Stimulated activated CD4-positive, alpha-beta T cell treated with anti-CD3 and anti-CD28 coated beads, Interleukin-15, amount 100 ng/mL, for 24 hours (primary cell): Measurements from ENCODE around the gene ITPKC.
"Not testable (repeated sequence)": the region's sequence is repeated elsewhere in the genome, so short reads cannot be mapped to it uniquely, and the experiment has no call there.

Experiments used
- DNase-seq: peaks from one replicate; pipeline ENCODE4 v3.0.0-alpha.2; 2020

ITPKC gene

GRCh38 chr19:40774916-40775631, 58.2 kb downstream of the ITPKC start, which contains the start of gene MIA:
MIA (plus strand) TSS chr19:40775521; CDS start chr19:40775543, 22 bp downstream.
- no peak for DNase-seq

DNA sequence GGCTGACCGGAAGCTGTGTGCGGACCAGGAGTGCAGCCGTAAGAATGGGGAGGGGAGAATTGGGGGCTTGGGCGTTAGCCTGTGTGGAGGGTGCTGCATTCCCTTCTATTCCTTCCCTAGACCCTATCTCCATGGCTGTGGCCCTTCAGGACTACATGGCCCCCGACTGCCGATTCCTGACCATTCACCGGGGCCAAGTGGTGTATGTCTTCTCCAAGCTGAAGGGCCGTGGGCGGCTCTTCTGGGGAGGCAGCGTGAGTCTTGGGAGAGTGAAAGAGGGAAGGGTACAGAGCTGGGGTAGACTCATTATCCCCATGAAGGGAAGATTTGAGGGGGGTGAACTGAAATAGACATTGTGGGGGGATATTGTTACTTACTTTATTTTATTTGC, 58.7 kb downstream of the ITPKC start:
- no peak for DNase-seq

- DNase-seq = no peak
Measured at GRCh38 chr19:40776364-40776763, 59.5 kb downstream of the ITPKC start.

DNA sequence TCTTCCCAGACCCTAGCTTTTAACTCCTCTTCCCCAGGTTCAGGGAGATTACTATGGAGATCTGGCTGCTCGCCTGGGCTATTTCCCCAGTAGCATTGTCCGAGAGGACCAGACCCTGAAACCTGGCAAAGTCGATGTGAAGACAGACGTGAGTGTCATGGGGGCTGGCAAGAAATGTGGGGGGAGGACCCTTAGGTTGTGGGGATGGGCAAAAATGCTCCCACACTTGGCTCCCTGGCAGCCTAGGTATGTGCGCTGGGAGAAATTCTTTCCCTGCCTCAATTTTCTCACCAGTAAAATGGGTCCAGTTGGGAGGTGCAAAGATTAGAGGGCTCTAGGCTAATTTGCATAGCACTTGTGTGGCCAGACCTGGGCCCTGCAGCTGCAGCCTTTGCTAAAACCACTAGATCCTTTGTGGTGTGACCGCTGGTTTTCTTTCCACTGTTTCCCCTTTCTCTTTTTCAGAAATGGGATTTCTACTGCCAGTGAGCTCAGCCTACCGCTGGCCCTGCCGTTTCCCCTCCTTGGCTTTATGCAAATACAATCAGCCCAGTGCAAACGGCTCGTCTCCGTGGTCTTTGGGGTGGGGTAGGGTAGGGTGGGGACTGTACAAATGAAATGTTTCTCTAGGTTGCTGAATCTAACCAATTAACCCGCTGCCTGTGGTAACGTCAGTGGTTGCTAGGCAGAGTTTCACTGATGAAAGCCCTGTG, 60.2 kb downstream of the ITPKC start:
- peak; percentile 91 for DNase-seq

DNA sequence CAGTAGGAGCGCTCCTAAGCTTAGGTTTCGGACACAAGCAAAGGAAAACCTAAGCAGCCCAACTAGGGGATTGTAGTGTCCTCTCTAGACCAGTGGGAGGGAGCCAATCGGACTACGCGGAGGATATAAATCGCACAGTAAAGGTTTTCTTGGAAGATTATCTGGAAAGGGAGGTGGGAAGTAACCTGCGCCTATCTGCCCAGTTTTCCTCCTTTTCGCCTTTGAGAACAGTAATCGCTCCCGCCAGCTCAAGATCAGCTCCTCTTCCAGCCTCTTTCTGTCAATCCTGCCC, 60.7 kb downstream of the ITPKC start:
- no peak for DNase-seq

DNA sequence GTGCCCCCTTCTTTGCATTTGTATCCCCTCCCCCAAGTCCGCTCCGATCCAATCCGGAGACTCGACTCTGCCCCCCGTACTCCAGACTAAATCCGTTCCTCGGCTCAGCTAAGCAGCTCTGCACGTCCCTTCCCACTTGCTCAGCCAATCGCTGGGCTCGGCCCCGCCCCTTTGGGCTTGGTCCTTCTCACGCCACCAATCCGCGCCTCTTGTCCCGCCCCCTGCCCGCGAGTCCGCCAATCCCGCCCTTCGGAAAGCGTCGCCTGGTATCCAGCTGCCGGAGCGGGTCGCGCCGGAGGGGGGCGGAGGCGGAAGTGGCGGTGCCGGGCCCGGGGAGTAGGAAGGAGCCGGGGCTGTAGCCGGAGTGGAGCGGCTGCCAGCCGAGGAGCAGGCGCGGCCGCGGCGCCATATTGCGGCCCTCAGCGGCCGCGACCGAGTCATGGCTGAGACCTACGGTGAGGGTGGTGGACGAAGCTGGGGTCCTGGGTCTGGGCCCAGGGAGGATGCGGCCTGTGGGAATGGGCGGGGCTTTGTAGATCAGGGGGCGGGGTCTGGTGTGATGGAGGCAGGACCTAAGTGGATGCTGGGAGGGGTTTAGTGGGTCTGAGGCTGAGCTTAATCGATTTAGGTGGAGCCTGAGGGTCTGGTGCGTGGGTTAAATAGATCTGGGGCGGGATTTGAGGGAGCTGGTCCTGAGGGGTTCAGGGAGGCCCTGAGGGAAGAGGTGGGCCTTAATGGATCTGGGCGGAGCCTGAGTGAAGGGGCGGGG, 61.2 kb downstream of the ITPKC start, which contains the start of gene RAB4B:
TSS of gene RAB4B (plus strand) at position 311 of the 769 bp plus-strand sequence. CDS start at position 440, 129 bp downstream.
- DNase-seq = peak; percentile 100

DNA sequence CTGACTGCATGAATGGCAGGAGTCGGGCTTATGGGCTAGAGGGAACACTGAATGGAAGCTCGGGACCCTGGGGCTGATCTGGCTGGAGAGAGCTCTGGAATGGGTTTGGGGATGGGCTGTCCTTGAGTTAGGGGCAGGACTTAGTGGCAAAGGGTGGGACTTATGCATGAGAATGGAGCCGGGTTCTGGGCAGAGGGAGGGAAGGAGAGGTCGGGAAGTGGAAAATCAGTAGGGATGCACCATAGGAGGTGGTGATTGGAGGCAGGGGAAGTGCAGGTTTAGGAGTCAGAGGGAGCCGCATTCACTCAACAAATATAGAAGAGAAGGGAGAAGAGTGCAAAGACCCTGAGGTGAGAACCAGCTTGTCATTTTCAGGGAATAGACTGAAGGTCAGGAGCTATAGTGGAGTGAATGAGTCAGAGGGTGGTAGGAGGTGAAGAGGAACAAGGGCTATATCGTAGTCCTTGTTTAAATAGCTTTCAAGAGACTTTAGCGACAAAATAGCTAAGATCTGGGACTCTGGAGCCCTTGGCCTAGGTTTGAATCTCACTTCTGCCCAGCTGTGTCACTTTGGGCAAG, 61.9 kb downstream of the ITPKC start:
- no peak for DNase-seq

DNA sequence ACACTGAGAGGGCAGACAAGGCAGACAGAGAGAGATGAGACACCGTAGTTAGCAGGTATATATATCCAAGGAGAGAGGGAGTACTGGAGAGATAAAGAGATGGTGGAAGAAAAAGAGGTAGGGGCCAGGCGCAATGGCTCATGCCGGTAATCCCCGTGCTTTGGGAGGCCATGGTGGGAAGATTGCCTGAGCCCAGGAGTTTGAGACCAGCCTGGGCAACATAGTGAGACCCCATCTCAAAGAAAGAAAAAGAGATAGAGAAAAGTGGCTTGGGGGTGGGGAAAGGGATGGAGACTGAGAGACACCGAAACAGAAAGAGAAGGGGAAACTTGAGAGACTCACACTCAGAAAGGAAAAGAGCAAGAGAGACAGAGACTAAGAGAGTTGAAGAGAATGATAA, 63.7 kb downstream of the ITPKC start:
- DNase-seq = no peak

- DNase-seq = no peak
Measured at GRCh38 chr19:40781140-40781539, 64.2 kb downstream of the ITPKC start.

DNA sequence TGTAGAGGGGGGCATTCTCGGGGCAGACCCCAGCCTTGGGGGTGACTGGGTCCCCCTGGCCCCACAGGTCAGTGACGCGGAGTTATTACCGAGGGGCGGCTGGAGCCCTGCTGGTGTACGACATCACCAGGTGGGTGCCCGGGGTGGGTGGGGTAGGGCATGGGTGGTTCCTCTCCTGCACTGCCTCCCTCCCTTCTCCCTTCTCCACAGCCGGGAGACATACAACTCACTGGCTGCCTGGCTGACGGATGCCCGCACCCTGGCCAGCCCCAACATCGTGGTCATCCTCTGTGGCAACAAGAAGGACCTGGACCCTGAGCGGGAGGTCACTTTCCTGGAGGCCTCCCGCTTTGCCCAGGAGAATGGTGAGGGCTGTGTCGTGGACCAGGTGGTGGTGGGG, 66.8 kb downstream of the ITPKC start:
- DNase-seq = no peak

DNA sequence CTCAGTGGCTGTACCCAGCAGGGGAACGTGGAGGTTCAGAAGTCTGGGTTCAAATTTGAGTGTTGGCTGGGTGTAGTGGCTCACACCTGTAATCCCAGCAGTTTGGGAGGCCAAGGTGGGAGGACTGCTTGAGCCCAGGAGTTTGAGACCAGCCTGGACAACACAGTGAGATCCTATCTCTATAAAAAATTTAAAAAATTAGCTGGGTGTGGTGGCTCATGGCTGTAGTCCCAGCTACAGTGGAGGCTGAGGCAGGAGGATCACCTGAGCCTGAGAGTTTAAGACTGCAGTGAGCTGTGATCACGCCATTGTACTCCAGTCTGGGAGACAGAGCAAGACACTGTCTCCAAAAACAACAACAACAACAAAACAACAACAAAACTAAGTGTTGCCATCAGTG, 67.2 kb downstream of the ITPKC start:
- DNase-seq = not testable (repeated sequence)

DNA sequence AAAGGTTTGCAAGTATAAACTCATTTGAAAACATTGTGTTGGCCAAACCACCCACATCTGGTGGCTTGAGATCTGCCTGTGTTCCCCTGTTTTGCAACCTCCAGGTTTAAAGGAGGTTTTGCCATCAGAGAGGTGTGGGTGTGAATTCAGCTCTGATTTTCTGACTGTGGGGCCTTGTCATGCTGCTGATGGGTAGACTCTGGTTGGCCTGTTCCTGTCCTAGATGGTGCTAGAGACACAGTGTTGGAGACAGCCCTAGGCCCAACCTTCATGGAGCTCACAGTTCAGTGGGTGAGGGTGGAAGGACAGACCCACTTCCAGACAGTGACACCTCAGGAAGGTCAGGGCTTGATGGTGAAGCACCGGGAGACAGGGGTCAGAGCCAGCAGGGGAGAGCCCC, 68.6 kb downstream of the ITPKC start:
- no peak for DNase-seq

GRCh38 chr19:40786060-40787037, 69.4 kb downstream of the ITPKC start:
- no peak for DNase-seq
